H1 (cell line): Measurements from ENCODE around the gene STK40. TPM values are rescaled to one million over a fixed set of nuclear protein-coding genes. Genes with fewer than 3 reads are reported as not detected.

Experiments
- NRF1 ChIP-seq: IDR thresholded peaks from 2 replicates; pipeline ENCODE4 v1.6.1; 2011; ENCODE audit warnings: mild to moderate bottlenecking, low read depth, low read length, improper control_type of control experiment
- SP4 ChIP-seq: IDR thresholded peaks from 2 replicates; pipeline ENCODE4 v1.6.1; 2012; ENCODE audit warnings: low read length, inconsistent platforms
- polyA plus RNA-seq, 7 experiments: library from polyadenylated mRNA; depleted of rRNA in 3 of 7; stranded (reverse) in 5 of 7; unstranded in 2 of 7; fragments of >200 nt in 5 of 7; fragments of 200-250 nt in 2 of 7; gene quantifications; 1 replicate in 5 of 7; 2 replicates in 1 of 7; 4 replicates in 1 of 7; pipeline versions ENCODE4 v1.2.1 to v1.2.3, GENCODE V29; 2011 to 2013; ENCODE audit warnings: missing spikeins in 2 of 7, mixed read lengths in 2 of 7
- total RNA-seq: library from RNA; stranded (reverse); fragmentation: NEBNext Ultra II Directional; extraction: Animal tissue kit (Norgen Biotek cat#: 25700); gene quantifications from 2 replicates; pipeline ENCODE4 v1.2.1, GENCODE V29; 2021
- TF ChIP-seq, protein P1 (sequence below): fragments of 300-600 bp; sonication (generic); IDR thresholded peaks from 2 replicates; pipeline ENCODE4 v1.7.1; 2012; ENCODE audit warnings: low read length, moderate library complexity, mild to moderate bottlenecking, inconsistent platforms; ENCODE audit not compliant: insufficient replicate concordance

Gene STK40
- total and polyA plus RNA-seq, 2 of the 8 experiments (the other 6 are each of a cell fraction or from before 2014, with no cell fraction given), result 13.6 to 28.6 TPM

- TF ChIP-seq, protein P1, sequence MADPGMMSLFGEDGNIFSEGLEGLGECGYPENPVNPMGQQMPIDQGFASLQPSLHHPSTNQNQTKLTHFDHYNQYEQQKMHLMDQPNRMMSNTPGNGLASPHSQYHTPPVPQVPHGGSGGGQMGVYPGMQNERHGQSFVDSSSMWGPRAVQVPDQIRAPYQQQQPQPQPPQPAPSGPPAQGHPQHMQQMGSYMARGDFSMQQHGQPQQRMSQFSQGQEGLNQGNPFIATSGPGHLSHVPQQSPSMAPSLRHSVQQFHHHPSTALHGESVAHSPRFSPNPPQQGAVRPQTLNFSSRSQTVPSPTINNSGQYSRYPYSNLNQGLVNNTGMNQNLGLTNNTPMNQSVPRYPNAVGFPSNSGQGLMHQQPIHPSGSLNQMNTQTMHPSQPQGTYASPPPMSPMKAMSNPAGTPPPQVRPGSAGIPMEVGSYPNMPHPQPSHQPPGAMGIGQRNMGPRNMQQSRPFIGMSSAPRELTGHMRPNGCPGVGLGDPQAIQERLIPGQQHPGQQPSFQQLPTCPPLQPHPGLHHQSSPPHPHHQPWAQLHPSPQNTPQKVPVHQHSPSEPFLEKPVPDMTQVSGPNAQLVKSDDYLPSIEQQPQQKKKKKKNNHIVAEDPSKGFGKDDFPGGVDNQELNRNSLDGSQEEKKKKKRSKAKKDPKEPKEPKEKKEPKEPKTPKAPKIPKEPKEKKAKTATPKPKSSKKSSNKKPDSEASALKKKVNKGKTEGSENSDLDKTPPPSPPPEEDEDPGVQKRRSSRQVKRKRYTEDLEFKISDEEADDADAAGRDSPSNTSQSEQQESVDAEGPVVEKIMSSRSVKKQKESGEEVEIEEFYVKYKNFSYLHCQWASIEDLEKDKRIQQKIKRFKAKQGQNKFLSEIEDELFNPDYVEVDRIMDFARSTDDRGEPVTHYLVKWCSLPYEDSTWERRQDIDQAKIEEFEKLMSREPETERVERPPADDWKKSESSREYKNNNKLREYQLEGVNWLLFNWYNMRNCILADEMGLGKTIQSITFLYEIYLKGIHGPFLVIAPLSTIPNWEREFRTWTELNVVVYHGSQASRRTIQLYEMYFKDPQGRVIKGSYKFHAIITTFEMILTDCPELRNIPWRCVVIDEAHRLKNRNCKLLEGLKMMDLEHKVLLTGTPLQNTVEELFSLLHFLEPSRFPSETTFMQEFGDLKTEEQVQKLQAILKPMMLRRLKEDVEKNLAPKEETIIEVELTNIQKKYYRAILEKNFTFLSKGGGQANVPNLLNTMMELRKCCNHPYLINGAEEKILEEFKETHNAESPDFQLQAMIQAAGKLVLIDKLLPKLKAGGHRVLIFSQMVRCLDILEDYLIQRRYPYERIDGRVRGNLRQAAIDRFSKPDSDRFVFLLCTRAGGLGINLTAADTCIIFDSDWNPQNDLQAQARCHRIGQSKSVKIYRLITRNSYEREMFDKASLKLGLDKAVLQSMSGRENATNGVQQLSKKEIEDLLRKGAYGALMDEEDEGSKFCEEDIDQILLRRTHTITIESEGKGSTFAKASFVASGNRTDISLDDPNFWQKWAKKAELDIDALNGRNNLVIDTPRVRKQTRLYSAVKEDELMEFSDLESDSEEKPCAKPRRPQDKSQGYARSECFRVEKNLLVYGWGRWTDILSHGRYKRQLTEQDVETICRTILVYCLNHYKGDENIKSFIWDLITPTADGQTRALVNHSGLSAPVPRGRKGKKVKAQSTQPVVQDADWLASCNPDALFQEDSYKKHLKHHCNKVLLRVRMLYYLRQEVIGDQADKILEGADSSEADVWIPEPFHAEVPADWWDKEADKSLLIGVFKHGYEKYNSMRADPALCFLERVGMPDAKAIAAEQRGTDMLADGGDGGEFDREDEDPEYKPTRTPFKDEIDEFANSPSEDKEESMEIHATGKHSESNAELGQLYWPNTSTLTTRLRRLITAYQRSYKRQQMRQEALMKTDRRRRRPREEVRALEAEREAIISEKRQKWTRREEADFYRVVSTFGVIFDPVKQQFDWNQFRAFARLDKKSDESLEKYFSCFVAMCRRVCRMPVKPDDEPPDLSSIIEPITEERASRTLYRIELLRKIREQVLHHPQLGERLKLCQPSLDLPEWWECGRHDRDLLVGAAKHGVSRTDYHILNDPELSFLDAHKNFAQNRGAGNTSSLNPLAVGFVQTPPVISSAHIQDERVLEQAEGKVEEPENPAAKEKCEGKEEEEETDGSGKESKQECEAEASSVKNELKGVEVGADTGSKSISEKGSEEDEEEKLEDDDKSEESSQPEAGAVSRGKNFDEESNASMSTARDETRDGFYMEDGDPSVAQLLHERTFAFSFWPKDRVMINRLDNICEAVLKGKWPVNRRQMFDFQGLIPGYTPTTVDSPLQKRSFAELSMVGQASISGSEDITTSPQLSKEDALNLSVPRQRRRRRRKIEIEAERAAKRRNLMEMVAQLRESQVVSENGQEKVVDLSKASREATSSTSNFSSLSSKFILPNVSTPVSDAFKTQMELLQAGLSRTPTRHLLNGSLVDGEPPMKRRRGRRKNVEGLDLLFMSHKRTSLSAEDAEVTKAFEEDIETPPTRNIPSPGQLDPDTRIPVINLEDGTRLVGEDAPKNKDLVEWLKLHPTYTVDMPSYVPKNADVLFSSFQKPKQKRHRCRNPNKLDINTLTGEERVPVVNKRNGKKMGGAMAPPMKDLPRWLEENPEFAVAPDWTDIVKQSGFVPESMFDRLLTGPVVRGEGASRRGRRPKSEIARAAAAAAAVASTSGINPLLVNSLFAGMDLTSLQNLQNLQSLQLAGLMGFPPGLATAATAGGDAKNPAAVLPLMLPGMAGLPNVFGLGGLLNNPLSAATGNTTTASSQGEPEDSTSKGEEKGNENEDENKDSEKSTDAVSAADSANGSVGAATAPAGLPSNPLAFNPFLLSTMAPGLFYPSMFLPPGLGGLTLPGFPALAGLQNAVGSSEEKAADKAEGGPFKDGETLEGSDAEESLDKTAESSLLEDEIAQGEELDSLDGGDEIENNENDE, result no peak
- TF ChIP-seq NRF1 (no peak), SP4 (no peak)
These were observed 11.3 kb upstream of the STK40 start (continued) for GRCh38 chr1:36397083-36397377.
